Heart left ventricle (tissue), 16 donors: Measurements from ENCODE around the gene C3orf62. TPM values are rescaled to one million over a fixed set of nuclear protein-coding genes. Genes with fewer than 3 reads are reported as not detected.
A peak's percentile ranks its signal among the peaks of the same experiment; 100 is the strongest.
"Not testable (repeated sequence)": the region's sequence is repeated elsewhere in the genome, so short reads cannot be mapped to it uniquely, and the experiment has no call there.

Experiments used
- ATAC-seq, 4 donors: fragments of 200-7000 bp; cut with Tn5 transposase; one replicate each; pipeline ENCODE4 v1.9.1; 2020 to 2022; ENCODE audit warnings: moderate library complexity in 4 of 4, mild to moderate bottlenecking in 3 of 4, moderate number of reproducible peaks in 1 of 4
- DNase-seq, 5 donors: peaks; one replicate each; pipeline ENCODE4 v3.0.0-alpha.2; 2020
- H3K27ac ChIP-seq, 12 donors: fragments of 200-600 bp; sonication (generic) in 4 of 12; one replicate each; pipeline versions ENCODE4 v1.5.0 to v1.8.0; 2016 to 2022; ENCODE audit warnings: mild to moderate bottlenecking in 2 of 12
- H3K27me3 ChIP-seq, 9 donors: fragments of 200-600 bp; sonication (generic) in 2 of 9; one replicate each; pipeline versions ENCODE4 v1.5.1 to v1.8.0; 2016 to 2022; ENCODE audit warnings: mild to moderate bottlenecking in 3 of 9
- H3K36me3 ChIP-seq, 9 donors: fragments of 200-600 bp; sonication (generic) in 2 of 9; one replicate each; pipeline versions ENCODE4 v1.5.0 to v1.8.0; 2018 to 2022; ENCODE audit warnings: mild to moderate bottlenecking in 2 of 9
- H3K4me1 ChIP-seq, 12 donors: fragments of 200-600 bp; sonication (generic) in 4 of 12; one replicate each; pipeline versions ENCODE4 v1.5.0 to v1.8.0; 2016 to 2022; ENCODE audit warnings: mild to moderate bottlenecking in 3 of 12
- H3K4me3 ChIP-seq, 12 donors: fragments of 200-600 bp; sonication (generic) in 4 of 12; one replicate each; pipeline versions ENCODE4 v1.5.0 to v1.8.0; 2017 to 2022; ENCODE audit warnings: mild to moderate bottlenecking in 9 of 12, moderate library complexity in 4 of 12
- H3K9me3 ChIP-seq, 12 donors: fragments of 200-600 bp; sonication (generic) in 4 of 12; one replicate each; pipeline versions ENCODE4 v1.5.0 to v1.8.0; 2016 to 2022; ENCODE audit warnings: mild to moderate bottlenecking in 1 of 12
- CTCF ChIP-seq, 12 donors: fragments of 200-600 bp; sonication (generic) in 4 of 12; IDR thresholded peaks; one replicate each; pipeline versions ENCODE4 v1.5.0 to v1.8.0; 2018 to 2022; ENCODE audit warnings: antibody characterized with exemption in 12 of 12, mild to moderate bottlenecking in 5 of 12
- POLR2A ChIP-seq, 2 donors: fragments of 450-650 bp; IDR thresholded peaks; one replicate each; pipeline ENCODE4 v1.6.1; 2017; ENCODE audit warnings: antibody characterized with exemption in 2 of 2, mild to moderate bottlenecking in 2 of 2, moderate library complexity in 2 of 2
- WGBS, 4 donors: extraction: QIAGEN DNeasy Blood & Tissue Kit in 2 of 4; methylation state at CpG; one replicate each; pipeline versions ENCODE4 v1.1.5 to v1.1.7; 2013 to 2018; 5-methylcytosine and 5-hydroxymethylcytosine counted together
- intact Hi-C, 10 donors: fragments of 100-400 bp; cut with DNase I; formaldehyde crosslinking; loops; one replicate each; pipeline versions ENCODE4 v1.11.1 to v1.14.2; 2022
- microRNA-seq, 4 donors: library from miRNA; unstranded; fragments of <30 nt; microRNA quantifications; one replicate each; pipeline versions ENCODE4 to v1.2.0, GENCODE V29; 2017 to 2020
- polyA plus RNA-seq, 2 donors: library from polyadenylated mRNA; stranded (reverse); fragments of 200-250 nt; gene quantifications; one replicate each; pipeline ENCODE4 v1.2.3, GENCODE V29; 2013
- total RNA-seq, 9 donors: library from RNA; depleted of rRNA in 2 of 9; stranded (reverse); fragments of >200 nt in 2 of 9; fragmentation: NEBNext Ultra II Directional in 3 of 9; extraction: Animal tissue kit (Norgen Biotek cat#: 25700) in 3 of 9; gene quantifications; one replicate each; pipeline versions ENCODE4 v1.1.0 to v1.2.4, GENCODE V29; 2016 to 2023
- donor health status: ischemic (EF 13 %, LVEDD 7.1; RV severe dilation, severe dysfunction).
- donor health status: healthy with polysubstance abuse.
- donor health status: DM: no; HTN: yes; CAD: no.
- donor health status: DM: no; HTN: no; CAD: no.
- donor health status: ischemic (EF 25% LVEDD 6.9; RV normal size, moderate dysfunction).
- donor health status: ischemic (EF 25% LVEDD 5.7; RV mildly dilated, moderate dysfunction).
- donor health status: healthy.
- donor health status: DM: yes; HTN: yes; CAD: no.
- donor health status: ischemic (EF 35%, LVEDD 5.7; RV mildly dilated, moderate dysfunction).
- donor health status: nonischemic (EF 11% LVEDD 7.7; RV severe dilation, severe dysfunction).
- donor health status: DM: yes; HTN: yes; CAD: no.
- donor health status: PGD.
- donor health status: ischemic (EF 29% LVEDD 5.4; RV normal size, mild dysfunction).
- donor health status: nonischemic (EF 23%, LVEDD 6.1; RV moderate dilation, normal function).

The C3orf62 gene
- total and polyA plus RNA-seq, 11 donors, result 1.3 to 5.6 (median 2.9) TPM

DNA sequence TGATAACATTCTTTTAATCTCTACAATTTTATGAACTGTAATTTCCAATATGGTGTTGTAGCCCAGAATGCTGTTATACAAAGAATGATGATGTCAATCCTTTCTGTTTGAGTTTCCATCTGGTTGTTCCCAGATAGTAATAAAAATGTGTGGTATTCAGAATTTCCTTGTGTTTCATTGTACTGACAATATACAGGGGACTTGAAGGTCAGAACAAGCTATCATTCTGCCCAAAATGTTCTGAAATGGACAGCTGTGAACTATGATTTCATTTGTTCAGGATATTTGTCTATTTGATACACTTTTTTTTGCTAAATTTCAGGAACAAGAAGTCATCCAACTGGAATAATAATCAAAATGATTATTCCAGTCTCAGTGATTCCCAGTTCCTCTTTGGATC lies 40.8 kb downstream of the C3orf62 start:
- Histone ChIP-seq H3K27me3 (no peaks in the 10 kb centered on the region), H3K36me3 (peaks cover 0 to 15% (median 0%) of the 10 kb centered on the region in 9 donors), H3K4me1 (peaks cover 0 to 22% (median 11%) of the 10 kb centered on the region in 12 donors), H3K9me3 (peaks cover 0 to 35% (median 20%) of the 10 kb centered on the region in 12 donors), H3K4me3 (no peak overlapping the region), H3K27ac (no peak overlapping the region)
- TF ChIP-seq POLR2A (IDR thresholded peaks at IDR 0.05) (no peak), CTCF (IDR thresholded peaks at IDR 0.05) (no peak)
- ATAC-seq (no peak), DNase-seq (no peak)
- intact Hi-C loops, result no loop called here

DNA sequence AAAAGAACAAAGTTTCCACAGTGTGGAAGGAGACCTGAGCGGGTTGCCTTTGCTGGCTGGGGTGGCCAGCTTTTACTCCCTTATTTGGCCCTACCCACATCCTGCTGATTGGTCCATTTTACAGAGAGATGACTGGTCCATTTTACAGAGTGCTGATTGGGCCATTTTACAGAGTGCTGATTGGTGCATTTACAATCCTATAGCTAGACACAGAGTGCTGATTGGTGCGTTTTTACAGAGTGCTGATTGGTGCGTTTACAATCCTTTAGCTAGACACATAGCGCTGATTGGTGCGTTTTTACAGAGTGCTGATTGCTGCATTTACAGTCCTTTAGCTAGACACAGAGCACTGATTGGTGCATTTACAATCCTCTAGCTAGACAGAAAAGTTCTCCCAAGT lies 48.2 kb downstream of the C3orf62 start:
- H3K36me3 ChIP-seq, ATAC-seq, intact Hi-C loops, H3K4me3 ChIP-seq, H3K27ac ChIP-seq, H3K4me1 ChIP-seq, DNase-seq, H3K27me3 ChIP-seq: not testable (repeated sequence)
- WGBS, 4 donors, result 92 to 95% (median 94%) methylated on average over 5 of the region's 5 CpGs
- peaks cover 0 to 73% (median 48%) of the 10 kb centered on the region in 12 donors for H3K9me3 ChIP-seq

DNA sequence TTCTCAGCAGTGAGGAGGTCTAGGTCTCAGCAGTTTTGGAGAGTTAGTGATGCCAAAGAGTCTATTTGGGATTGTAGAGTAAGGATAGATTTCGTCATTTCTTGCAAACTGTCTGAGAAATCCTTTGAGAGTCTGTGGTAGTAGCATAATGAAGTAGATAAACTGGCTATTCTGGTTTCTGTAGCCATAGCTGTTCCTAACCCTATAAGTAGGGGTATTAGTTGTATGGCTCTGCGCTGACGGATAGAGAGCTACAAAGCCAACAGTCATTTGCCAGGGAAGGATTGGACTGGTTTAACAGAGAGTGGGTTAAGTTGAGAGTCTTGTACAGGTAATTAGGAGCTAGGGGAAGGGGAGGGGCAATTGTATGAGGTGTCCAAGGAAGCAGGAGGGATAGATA lies 55.0 kb downstream of the C3orf62 start:
- H3K27me3 ChIP-seq, result no peaks in the 10 kb centered on the region
- TF ChIP-seq CTCF (IDR thresholded peaks at IDR 0.05) (no peak), POLR2A (IDR thresholded peaks at IDR 0.05) (no peak)
- H3K27ac ChIP-seq, result no peak overlapping the region
- 92 to 97% (median 97%) methylated on average over 3 of the region's 3 CpGs for whole genome bisulfite sequencing, 4 donors
- ATAC-seq, result no peak
- H3K36me3 ChIP-seq, result no peaks in the 10 kb centered on the region
- peaks cover 0 to 27% (median 16%) of the 10 kb centered on the region in 12 donors for H3K4me1 ChIP-seq
- intact Hi-C loops, result no loop called here
- H3K9me3 ChIP-seq, result peaks cover 0 to 15% (median under 1%) of the 10 kb centered on the region in 12 donors
- DNase-seq, result no peak
- H3K4me3 ChIP-seq, result no peak overlapping the region

DNA sequence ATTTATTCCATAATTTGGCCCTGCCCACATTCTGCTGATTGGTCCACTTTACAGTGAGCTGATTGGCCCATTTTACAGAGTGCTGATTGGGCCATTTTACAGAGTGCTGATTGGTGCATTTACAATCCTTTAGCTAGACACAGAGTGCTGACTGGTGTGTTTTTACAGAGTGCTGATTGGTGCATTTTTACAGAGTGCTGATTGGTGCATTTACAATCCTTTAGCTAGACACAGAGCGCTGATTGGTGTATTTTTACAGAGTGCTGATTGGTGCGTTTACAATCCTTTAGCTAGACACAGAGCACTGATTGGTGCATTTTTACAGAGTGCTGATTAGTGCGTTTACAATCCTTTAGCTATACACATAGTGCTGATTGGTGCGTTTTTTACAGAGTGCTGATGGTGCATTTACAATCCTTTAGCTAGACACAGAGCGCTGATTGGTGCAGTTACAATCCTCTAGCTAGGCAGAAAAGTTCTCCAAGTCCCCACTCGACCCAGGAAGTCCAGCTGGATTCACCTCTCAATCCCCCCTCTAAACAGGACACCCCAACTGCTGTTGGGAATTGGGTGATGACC lies 56.0 kb downstream of the C3orf62 start:
- intact Hi-C loops, H3K4me3 ChIP-seq, ATAC-seq, DNase-seq, H3K9me3 ChIP-seq, H3K27ac ChIP-seq, H3K27me3 ChIP-seq, H3K36me3 ChIP-seq: not testable (repeated sequence)
- WGBS, 4 donors, result 92 to 96% (median 93%) methylated on average over 6 of the region's 6 CpGs
- H3K4me1 ChIP-seq, result peaks cover 0 to 27% (median 16%) of the 10 kb centered on the region in 12 donors

- intact Hi-C loops, result loop anchor here in 3 of 10 donors (2.0 to 5.0 kb wide), 2 partner anchors 46 to 58 kb away; partner anchors contain the start of gene C3orf62 (in 2 of the 3)
- H3K9me3 ChIP-seq, result peaks cover 0 to 9% (median 0%) of the 10 kb centered on the region in 12 donors
- no peaks in the 10 kb centered on the region for H3K27me3 ChIP-seq
- peaks cover 0 to 25% (median 16%) of the 10 kb centered on the region in 12 donors for H3K4me1 ChIP-seq
- no peak for TF ChIP-seq CTCF (IDR thresholded peaks at IDR 0.05)
- TF ChIP-seq POLR2A (IDR thresholded peaks at IDR 0.05), result no peak
- ATAC-seq (no peak), DNase-seq (no peak)
- H3K27ac ChIP-seq, result peak overlapping the region; percentile 61 to 94 (median 84)
- no peak overlapping the region for H3K4me3 ChIP-seq
- H3K36me3 ChIP-seq, result peaks cover 0 to 1% (median 0%) of the 10 kb centered on the region in 9 donors
- 86 to 95% (median 93%) methylated on average over 6 of the region's 6 CpGs for WGBS, 4 donors
Observed at GRCh38 chr3:49219132-49219531, 57.9 kb downstream of the C3orf62 start.

Small RNA genes lying within 50 kb of the gene (microRNA-seq; reads per million reads assigned to microRNA genes)
- 0 reads per million in 4 donors for gene MIR4271

Other genes with a start within 250 kb of the C3orf62 start
- 10 to 100 TPM; 43.9 to 87.8 (median 55.4) TPM for gene IMPDH2, start 247.8 kb downstream of the C3orf62 start, total RNA-seq
- gene IMPDH2, start 247.8 kb downstream of the C3orf62 start, polyA plus RNA-seq, result 100 to 1,000 TPM in 1 of 2 donors, 10 to 100 TPM in 1; 35.9 to 116 TPM
- 10 to 100 TPM; 44.6 to 91.6 (median 55.5) TPM for gene QRICH1, start 183.2 kb downstream of the C3orf62 start, total RNA-seq
- 10 to 100 TPM; 20.0 to 31.2 TPM for gene QRICH1, start 183.2 kb downstream of the C3orf62 start, polyA plus RNA-seq
- gene QARS1, start 172.5 kb downstream of the C3orf62 start, total RNA-seq, result 100 to 1,000 TPM; 145 to 221 (median 194) TPM
- 100 to 1,000 TPM; 177 to 197 TPM for gene QARS1, start 172.5 kb downstream of the C3orf62 start, polyA plus RNA-seq
- gene USP19, start 156.4 kb downstream of the C3orf62 start, total RNA-seq, result 10 to 100 TPM; 47.9 to 90.3 (median 63.1) TPM
- 10 to 100 TPM; 19.2 to 34.7 TPM for gene USP19, start 156.4 kb downstream of the C3orf62 start, polyA plus RNA-seq
- gene LAMB2, start 144.2 kb downstream of the C3orf62 start, total RNA-seq, result 1,000 to 10,000 TPM in 2 of 9 donors, 100 to 1,000 TPM in 7; 488 to 1,265 (median 769) TPM
- gene LAMB2, start 144.2 kb downstream of the C3orf62 start, polyA plus RNA-seq, result 100 to 1,000 TPM; 290 to 836 TPM
- 10 to 100 TPM in 7 of 9 donors, 1 to 10 TPM in 2; 9.7 to 24.0 (median 14.6) TPM for gene CCDC71, start 110.9 kb downstream of the C3orf62 start, total RNA-seq
- 10 to 100 TPM in 1 of 2 donors, 1 to 10 TPM in 1; 9.8 to 17.7 TPM for gene CCDC71, start 110.9 kb downstream of the C3orf62 start, polyA plus RNA-seq
- gene KLHDC8B, start 105.6 kb downstream of the C3orf62 start, total RNA-seq, result 100 to 1,000 TPM in 7 of 9 donors, 10 to 100 TPM in 2; 96.9 to 138 (median 112) TPM
- 100 to 1,000 TPM in 1 of 2 donors, 10 to 100 TPM in 1; 66.3 to 134 TPM for gene KLHDC8B, start 105.6 kb downstream of the C3orf62 start, polyA plus RNA-seq
- 10 to 100 TPM; 17.3 to 48.6 (median 37.2) TPM for gene USP4, start 62.8 kb upstream of the C3orf62 start, total RNA-seq
- 10 to 100 TPM; 24.3 to 27.8 TPM for gene USP4, start 62.8 kb upstream of the C3orf62 start, polyA plus RNA-seq
- gene GPX1, start 81.1 kb upstream of the C3orf62 start, total RNA-seq, result 100 to 1,000 TPM in 8 of 9 donors, 10 to 100 TPM in 1; 86.3 to 341 (median 124) TPM
- 100 to 1,000 TPM; 174 to 189 TPM for gene GPX1, start 81.1 kb upstream of the C3orf62 start, polyA plus RNA-seq
- 100 to 1,000 TPM; 224 to 479 (median 291) TPM for gene RHOA, start 134.7 kb upstream of the C3orf62 start, total RNA-seq
- gene RHOA, start 134.7 kb upstream of the C3orf62 start, polyA plus RNA-seq, result 100 to 1,000 TPM; 106 to 406 TPM
- gene TCTA, start 135.2 kb upstream of the C3orf62 start, total RNA-seq, result 10 to 100 TPM; 13.2 to 25.3 (median 16.7) TPM
- 10 to 100 TPM; 13.1 to 19.1 TPM for gene TCTA, start 135.2 kb upstream of the C3orf62 start, polyA plus RNA-seq
- 10 to 100 TPM; 10.3 to 39.9 (median 21.5) TPM for gene AMT, start 145.2 kb upstream of the C3orf62 start, total RNA-seq
- gene AMT, start 145.2 kb upstream of the C3orf62 start, polyA plus RNA-seq, result 10 to 100 TPM in 1 of 2 donors, 1 to 10 TPM in 1; 3.5 to 13.1 TPM
- gene NICN1, start 152.1 kb upstream of the C3orf62 start, total RNA-seq, result 10 to 100 TPM in 7 of 9 donors, 1 to 10 TPM in 2; 4.7 to 21.0 (median 18.8) TPM
- 10 to 100 TPM in 1 of 2 donors, 1 to 10 TPM in 1; 8.2 to 11.8 TPM for gene NICN1, start 152.1 kb upstream of the C3orf62 start, polyA plus RNA-seq
- 100 to 1,000 TPM; 122 to 218 (median 141) TPM for gene DAG1, start 193.0 kb upstream of the C3orf62 start, total RNA-seq
- gene DAG1, start 193.0 kb upstream of the C3orf62 start, polyA plus RNA-seq, result 100 to 1,000 TPM in 1 of 2 donors, 10 to 100 TPM in 1; 39.9 to 124 TPM